ENCODE measurements around the gene PRELP. TPM values are rescaled to one million over a fixed set of nuclear protein-coding genes. Genes with fewer than 3 reads are reported as not detected.

Gene PRELP
- total RNA-seq, 1 experiment from 2014 or later, result not detected

DNA sequence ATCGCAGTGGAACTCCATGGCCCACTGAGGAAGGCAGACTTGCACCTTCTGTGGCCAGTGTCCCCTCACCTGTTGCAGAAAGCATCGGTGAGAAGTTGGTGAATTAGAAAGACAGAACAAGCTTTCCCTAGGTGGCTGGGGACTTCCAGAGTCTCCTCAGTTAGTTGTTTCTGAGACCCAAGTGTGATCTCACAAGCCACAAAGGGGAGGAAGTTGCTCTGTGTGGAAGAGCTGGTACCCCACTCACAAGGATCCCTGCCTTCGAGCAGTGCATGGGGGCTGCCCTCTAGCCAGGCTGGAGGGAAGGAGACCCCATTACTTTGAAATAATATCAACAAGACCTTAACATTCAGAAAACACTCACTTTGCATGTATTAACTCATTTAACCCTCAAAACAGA, 2.1 kb downstream of the PRELP start:
- H3K27ac ChIP-seq (ENCODE audit: low read length), result no peak overlapping the region
- TF ChIP-seq CTCF (IDR thresholded peaks at IDR 0.05) (no peak), POLR2AphosphoS5 (IDR thresholded peaks at IDR 0.05; ENCODE audit: low read depth, low read length) (no peak), TCF7L2 (IDR thresholded peaks at IDR 0.05; ENCODE audit: low read depth, low read length) (no peak), SIN3A (IDR thresholded peaks at IDR 0.05; ENCODE audit: borderline replicate concordance, insufficient read depth, low read depth, low read length) (no peak), REST (IDR thresholded peaks at IDR 0.05; ENCODE audit: insufficient read depth in 1 of 2, low read depth in 2 of 2, low read length in 1 of 2) (no peak)
- no peak for DNase-seq (ENCODE audit: low read depth, low spot score)
- peaks cover 23% of the 10 kb centered on the region for H3K27me3 ChIP-seq (ENCODE audit: control insufficient read depth, insufficient read depth, low read length)
- H3K4me1 ChIP-seq (ENCODE audit: control insufficient read depth, insufficient read depth, low read length), result no peaks in the 10 kb centered on the region
- CTCF ChIA-PET, result no interaction called here
- H3K4me3 ChIP-seq (ENCODE audit: low read depth in 2 of 2, low read length in 2 of 2), result no peak overlapping the region
- ATAC-seq, result no peak
- no TSS peak for BruUV-seq (replicated peaks)
- no peaks in the 10 kb centered on the region for H3K9me3 ChIP-seq (ENCODE audit: control insufficient read depth, insufficient read depth, low read depth, low read length)
- H3K36me3 ChIP-seq (ENCODE audit: control insufficient read depth, insufficient read depth, low read length), result no peaks in the 10 kb centered on the region
- POLR2A ChIA-PET, result no interaction called here
- in situ Hi-C loops (cut with HindIII; ENCODE audit: low pct_unique_long_range_greater_than_20kb, low sequenced_read_pairs), result no loop called here
- intact Hi-C loops (cut with micrococcal nuclease; ENCODE audit: unreplicated experiment), result no loop called here

GRCh38 chr1:203478231-203478630, 2.6 kb downstream of the PRELP start:
- H3K36me3 ChIP-seq (ENCODE audit: control insufficient read depth, insufficient read depth, low read length), result no peaks in the 10 kb centered on the region
- TF ChIP-seq CTCF (IDR thresholded peaks at IDR 0.05) (no peak), TCF7L2 (IDR thresholded peaks at IDR 0.05; ENCODE audit: low read depth, low read length) (no peak), POLR2AphosphoS5 (IDR thresholded peaks at IDR 0.05; ENCODE audit: low read depth, low read length) (no peak), SIN3A (IDR thresholded peaks at IDR 0.05; ENCODE audit: borderline replicate concordance, insufficient read depth, low read depth, low read length) (no peak), REST (IDR thresholded peaks at IDR 0.05; ENCODE audit: insufficient read depth in 1 of 2, low read depth in 2 of 2, low read length in 1 of 2) (no peak)
- intact Hi-C loops (cut with micrococcal nuclease; ENCODE audit: unreplicated experiment) (no loop called here), in situ Hi-C loops (cut with HindIII; ENCODE audit: low pct_unique_long_range_greater_than_20kb, low sequenced_read_pairs) (no loop called here)
- no peaks in the 10 kb centered on the region for H3K9me3 ChIP-seq (ENCODE audit: control insufficient read depth, insufficient read depth, low read depth, low read length)
- DNase-seq (ENCODE audit: low read depth, low spot score) (no peak), ATAC-seq (no peak)
- peaks cover 21% of the 10 kb centered on the region for H3K27me3 ChIP-seq (ENCODE audit: control insufficient read depth, insufficient read depth, low read length)
- H3K4me1 ChIP-seq (ENCODE audit: control insufficient read depth, insufficient read depth, low read length), result no peaks in the 10 kb centered on the region
- ChIA-PET CTCF (no interaction called here), POLR2A (no interaction called here)
- no peak overlapping the region for H3K27ac ChIP-seq (ENCODE audit: low read length)
- H3K4me3 ChIP-seq (ENCODE audit: low read depth in 2 of 2, low read length in 2 of 2), result no peak overlapping the region
- BruUV-seq (replicated peaks), result no TSS peak
